CD4-positive, alpha-beta T cell treated with Interleukin-2 at 100 ng/mL for 4 hours (primary cell): ENCODE results near the gene RPL7A.
A peak's percentile ranks its signal among the peaks of the same experiment; 100 is the strongest.
"Not testable (repeated sequence)": the region's sequence is repeated elsewhere in the genome, so short reads cannot be mapped to it uniquely, and the experiment has no call there.

ENCODE experiments used
- DNase-seq: peaks from one replicate; pipeline ENCODE4 v3.0.0-alpha.2; 2020; ENCODE audit warnings: low spot score

RPL7A gene

GRCh38 chr9:133369422-133369821, 21.4 kb downstream of the RPL7A start:
- DNase-seq: no peak

DNA sequence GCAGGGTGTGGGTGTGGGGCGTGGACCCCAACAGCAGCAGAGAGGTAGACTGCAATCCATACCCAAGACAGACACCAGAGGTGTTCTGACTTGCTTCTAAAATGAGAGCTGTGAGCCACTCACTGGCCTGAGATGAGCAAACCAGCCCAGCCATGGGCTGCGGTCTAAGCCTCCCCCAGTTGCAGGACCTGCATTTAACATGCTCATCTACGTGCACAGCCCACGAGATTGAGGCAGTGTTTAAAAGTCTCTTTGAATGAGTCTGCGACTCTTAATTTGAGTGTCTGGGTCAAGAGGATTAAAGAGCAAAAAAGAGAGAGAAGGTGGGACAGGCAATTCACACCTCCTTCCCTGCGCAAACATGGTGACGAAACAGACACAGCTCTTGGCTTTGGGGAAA, 21.9 kb downstream of the RPL7A start:
- DNase-seq: no peak

GRCh38 chr9:133370685-133371084, 22.7 kb downstream of the RPL7A start:
- DNase-seq: peak; percentile 72

GRCh38 chr9:133371261-133371711, 23.3 kb downstream of the RPL7A start:
- DNase-seq: peak; percentile 81

DNA sequence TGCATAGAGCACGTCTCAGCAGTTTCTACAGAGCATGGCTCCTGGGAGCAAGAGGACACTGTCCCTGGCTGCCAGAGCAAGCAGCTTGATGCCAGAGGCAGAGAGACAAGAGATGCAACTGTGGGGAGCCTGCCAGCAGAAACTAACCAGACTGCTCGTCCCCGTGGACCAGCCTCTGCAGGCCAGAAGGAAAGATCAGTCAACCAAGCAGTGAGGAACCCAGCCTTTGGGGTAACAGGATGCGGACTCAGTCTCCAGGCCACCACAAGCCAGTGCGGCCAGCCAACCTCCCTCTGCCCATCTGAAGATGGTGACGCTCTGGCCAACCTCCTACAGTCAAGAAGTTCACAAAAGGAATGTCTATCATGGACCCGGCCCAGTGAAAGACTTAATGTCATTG, 24.1 kb downstream of the RPL7A start:
- DNase-seq: no peak

- peak; percentile 67 for DNase-seq
These were observed 26.6 kb downstream of the RPL7A start for GRCh38 chr9:133374612-133375115.

DNA sequence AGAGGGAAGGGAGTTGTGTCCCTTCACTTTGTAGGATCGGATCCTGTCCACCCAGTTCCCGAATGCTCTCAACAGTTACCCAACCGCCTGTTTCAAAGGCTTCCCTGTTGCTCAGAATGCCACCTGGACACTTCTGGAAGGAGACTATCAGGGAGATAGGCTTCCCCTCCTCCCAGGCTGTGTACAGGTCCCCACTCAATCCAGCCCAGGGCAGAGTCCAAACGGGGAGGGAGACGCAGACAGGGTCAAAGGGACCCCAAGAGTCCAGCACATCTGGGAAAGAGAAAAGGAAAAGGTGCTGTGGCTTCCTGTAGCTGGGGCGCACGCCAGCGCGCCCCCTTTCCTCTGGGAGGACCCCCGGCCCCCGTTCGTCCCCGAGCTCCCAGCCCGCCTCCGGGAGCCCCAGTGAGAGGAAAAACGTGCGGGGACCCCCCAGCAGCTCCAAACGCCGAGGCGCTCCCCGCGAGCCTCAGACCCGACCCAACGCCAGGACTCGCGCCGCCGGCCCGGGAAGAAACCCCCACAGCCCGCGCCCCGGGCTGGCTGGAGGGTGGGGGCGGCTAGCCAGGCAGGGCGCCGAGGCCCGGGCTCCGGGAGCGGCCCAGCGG, 27.2 kb downstream of the RPL7A start:
- DNase-seq: no peak

DNA sequence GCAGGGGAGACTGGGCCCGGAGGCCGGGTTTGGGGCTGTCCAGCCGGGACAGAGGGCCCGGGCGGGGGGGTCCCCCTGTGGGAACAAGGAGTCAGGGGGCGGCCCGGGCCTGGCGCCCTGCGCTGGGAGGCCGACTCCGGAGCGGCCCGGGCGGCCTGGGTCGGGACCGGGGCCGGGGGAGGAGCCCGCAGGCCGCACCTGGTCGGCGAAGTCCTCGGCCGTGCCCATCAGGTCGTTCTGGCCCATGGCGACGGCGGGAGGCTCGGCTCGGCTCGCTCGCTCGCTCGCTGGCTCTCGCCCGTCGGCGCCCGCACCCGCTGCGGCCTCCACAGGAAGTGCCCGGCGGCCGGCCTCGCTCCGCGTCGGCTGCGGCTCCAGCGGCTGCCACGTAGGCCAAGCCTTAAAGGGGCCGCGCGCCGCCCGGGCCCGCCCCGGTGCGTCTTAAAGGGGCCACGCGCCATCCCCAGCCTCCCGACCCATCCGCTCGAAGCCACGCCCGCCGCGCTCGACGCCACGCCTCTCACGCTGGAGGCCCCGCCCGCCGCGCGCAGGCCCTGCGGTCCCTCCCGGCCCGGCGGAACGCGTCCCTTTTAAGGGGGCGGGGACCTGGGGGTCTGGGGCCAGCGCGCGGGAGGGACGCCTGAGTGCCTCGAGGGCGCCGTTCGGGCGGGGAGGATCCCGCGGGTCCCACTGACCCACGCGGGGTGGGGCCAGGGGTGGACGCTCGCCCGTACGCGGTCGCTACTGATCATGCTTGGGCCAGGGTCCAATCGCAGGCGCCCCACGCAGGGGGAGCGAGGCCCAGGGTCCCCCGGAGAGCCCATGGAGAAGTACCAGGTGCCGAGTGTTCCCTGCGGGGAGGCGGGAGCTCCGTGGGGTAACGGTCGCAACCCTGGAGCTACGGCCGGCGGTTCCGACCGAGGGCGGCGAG, 28.0 kb downstream of the RPL7A start, which contains the start of the genes STKLD1 and SURF4:
STKLD1 (plus strand) TSS at position 643 of the 931 bp plus-strand sequence; CDS start at position 751, 108 bp downstream.
SURF4 (minus strand) TSS at position 337 of the 931 bp plus-strand sequence; CDS start at position 246, 91 bp downstream.
- peak; percentile 95 for DNase-seq

DNA sequence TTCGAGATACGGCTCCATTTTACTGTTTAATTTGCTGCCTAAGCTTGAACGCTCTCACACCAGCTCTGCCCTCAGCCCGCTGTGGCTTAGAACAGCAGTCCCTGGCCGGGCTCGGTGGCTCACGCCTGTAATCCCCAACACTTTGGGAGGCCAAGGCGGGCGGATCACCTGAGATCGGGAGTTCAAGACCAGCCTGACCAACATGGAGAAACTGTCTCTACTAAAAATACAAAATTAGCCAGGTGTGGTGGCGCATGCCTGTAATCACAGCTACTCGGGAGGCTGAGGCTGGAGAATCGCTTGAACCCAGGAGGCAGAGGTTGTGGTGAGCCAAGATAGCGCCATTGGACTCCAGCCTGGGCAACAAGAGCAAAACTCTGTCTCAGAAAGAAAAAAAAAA, 29.3 kb downstream of the RPL7A start:
- DNase-seq: not testable (repeated sequence)

DNA sequence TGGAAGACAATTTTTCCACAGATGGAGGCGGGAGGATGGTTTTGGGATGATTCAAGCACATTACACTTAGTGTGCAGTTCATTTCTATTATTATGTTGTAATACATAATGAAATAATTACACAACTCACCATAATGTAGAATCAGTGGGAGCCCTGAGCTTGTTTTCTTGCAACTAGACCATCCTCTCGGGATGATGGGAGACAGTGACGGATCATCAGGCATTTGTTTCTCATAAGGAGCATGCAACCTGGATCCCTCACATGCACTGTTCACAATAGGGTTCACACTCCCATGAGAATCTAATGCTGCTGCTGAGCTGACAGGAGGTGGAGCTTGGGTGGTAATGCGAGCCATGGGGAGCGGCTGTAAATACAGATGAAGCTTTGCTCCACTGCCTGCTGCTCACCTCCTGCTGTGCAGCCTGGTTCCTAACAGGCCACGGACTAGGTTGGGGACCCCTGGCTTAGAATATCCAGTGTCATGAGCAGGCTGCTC, 29.8 kb downstream of the RPL7A start:
- DNase-seq: no peak

- DNase-seq: no peak
These were observed 30.5 kb downstream of the RPL7A start for GRCh38 chr9:133378408-133378962.

DNA sequence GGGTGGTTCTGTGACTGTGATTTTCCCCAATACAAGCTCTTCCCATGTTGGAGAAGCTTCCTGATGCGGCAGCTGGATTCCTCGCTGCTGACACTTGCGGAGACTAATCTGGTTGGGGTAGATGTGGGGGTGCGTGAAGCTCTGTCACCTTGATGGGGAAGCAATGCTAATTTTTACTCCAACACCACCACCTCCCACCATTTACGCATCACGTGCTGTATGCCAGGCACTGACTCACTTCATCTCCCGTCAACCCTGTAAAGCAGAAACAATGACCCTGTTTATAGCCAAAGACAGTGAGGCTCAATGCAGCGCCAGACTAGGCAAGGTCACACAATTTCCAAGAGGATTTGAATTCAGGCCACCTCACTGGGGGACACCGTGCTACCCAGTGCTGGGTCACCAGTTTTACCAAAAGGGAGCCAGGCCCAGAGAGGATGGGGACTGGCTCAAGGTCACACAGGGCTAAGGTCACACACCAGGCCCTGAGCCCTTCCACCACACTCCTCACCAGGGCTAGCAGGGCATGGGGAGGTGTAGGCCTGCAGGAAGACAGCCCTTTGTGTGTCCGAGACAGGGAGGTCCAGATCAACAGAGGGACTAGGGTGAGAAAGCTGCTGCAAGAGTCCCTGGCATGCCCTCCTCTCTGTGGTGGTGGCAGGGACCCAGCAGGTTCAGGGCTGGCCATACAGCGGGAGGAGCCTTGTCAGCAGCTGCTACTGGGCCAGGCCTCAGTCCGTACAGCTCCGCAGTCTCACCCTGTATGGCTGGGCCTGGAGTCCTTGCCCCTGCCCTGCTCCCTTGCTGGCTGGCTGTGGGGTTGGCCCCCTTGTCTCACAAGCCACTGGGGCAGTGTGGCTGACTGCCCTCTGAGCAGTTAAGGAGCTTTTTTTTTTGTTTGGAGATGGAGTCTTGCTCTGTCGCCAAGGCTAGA, 31.4 kb downstream of the RPL7A start:
- no peak for DNase-seq

- no peak for DNase-seq
These were observed 32.7 kb downstream of the RPL7A start for GRCh38 chr9:133380734-133381133.

DNA sequence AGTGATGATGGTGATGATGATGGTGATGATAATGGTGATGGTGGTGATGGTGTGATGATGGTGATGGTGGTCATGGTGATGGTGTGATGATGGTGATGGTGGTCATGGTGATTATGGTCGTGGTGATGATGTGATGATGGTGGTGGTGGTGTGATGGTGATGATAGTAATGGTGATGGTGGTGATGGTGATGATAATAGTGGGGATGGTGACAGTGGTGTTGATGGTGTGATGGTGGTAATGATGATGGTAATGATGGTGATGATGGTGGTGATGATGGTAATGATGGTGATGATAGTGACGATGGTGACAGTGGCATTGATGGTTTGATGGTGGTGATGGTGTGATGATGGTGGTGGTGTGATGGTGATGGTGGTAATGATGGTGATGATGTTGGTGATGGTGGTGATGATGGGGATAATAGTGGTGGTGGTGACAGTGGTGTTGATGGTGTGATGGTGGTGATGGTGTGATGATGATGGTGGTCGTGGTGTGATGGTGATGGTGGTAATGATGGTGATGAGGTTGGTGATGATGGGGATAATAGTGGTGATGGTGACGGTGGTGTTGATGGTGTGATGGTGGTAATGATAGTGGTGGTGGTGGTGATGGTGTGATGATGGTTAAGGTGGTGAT, 34.6 kb downstream of the RPL7A start:
- DNase-seq: no peak

DNA sequence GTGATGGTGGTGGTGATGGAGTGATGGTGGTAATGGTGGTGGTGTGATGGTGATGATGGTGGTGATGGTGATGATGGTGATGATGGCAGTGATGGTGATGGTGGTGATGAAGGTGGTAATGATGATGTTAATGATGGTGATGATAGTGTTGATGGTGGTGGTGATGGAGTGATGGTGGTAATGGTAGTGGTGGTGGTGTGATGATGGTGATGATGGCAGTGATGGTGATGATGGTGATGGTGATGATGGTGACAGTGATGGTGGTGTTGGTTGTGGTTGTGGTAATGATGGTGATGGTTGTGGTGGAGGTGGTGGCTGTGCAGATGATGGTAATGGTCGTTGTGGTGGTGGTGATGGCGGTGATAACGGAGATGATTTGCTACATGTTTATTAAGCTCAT, 35.4 kb downstream of the RPL7A start:
- no peak for DNase-seq

DNA sequence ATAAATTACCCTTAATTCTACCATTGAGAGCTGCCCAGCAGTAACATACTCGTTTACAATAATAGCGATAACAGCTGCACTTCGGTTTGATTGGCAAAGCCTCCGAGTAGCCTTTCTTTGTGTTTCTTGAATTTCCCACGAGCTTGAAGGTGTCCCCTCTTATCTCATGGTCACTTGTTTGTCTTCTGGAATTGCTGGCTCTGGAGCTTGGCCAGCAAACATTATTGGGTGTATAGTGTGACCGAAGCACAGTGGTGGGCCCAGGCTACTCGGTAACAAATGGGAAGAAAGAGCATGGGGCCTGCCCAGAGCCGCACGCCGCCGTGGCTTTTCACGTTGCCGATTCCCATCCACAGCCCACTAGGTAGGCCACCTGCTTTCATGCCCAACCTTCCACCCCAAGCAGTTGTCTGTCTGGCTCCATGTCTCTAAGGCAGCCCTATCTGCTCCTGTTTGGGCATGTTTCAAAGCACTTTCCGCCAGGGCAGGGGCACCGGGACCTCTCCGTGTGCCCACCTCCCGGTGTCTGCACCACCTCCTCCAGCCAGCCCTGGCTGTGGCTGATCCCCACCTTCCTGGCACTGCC, 36.8 kb downstream of the RPL7A start:
- no peak for DNase-seq

DNA sequence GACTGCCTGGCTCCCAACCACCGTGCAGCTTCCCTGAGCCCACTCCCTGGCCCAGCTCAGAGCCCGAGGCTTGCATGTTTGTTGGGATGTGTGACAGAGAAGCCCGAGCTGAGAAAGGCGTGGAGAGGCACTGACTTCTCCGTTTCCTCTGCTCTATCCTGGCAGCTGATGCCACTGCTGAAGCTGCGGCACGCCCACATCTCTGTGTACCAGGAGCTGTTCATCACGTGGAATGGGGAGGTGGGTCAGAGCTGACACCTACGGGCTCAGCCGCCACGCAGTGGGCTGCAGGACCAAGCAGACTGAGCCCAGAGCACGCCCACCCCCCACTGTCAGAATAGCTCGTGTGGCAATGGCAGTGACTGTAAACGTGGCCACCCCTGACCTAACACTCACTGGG, 37.4 kb downstream of the RPL7A start:
- DNase-seq: no peak

GRCh38 chr9:133386338-133386737, 38.3 kb downstream of the RPL7A start:
- no peak for DNase-seq

DNA sequence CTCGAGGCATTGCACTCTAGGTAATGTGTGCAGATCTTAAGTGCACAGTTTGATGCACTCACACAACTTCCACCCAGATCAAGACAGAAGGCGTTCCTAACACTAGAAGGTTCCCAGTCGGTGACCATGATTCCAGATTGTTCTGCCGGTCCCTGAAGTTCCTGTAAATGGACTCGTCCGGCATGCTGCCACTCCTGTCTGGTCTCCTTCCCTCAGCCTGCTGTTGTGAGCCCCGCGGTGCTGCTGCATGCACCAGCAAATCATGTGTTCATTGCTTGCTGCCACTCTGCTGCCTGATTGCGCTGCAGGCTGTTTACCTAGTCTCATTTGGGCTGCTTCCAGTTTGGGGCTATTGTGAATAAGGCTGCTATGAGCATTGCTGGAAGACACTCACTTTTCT, 39.7 kb downstream of the RPL7A start:
- DNase-seq: no peak

DNA sequence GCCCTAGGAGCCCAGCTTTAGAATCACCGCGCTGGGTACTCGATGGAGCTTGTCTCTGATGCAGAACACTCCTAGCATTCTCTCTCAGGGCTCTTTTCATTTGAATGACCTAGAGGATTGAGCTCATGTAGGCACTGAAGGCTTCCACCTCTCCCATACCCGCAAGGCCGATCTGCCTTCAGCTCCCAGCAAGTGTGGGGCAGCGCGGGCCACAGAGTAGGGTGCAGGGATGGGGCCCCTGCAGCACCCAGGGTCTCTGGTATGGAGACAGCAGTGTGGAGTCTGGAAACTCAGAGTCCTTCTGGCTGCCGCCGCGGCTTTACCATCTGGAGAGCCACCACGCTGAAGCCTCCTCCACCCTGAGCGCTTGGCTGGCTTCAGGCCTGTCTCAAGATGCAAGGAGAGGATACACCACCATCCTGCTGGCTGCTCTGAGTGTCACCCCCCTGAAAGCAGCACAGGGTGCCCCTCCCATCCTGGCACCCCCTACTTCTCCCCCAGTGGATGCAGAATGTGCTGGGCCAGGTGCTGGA, 41.1 kb downstream of the RPL7A start:
- DNase-seq: no peak
